ENCODE data around the gene CEP70. TPM values are rescaled to one million over a fixed set of nuclear protein-coding genes. Genes with fewer than 3 reads are reported as not detected.
"Not testable (repeated sequence)": the region's sequence is repeated elsewhere in the genome, so short reads cannot be mapped to it uniquely, and the experiment has no call there.

Gene CEP70
- total RNA-seq, 4 donors from 2014 or later = 90.6 to 154 (median 123) TPM

DNA sequence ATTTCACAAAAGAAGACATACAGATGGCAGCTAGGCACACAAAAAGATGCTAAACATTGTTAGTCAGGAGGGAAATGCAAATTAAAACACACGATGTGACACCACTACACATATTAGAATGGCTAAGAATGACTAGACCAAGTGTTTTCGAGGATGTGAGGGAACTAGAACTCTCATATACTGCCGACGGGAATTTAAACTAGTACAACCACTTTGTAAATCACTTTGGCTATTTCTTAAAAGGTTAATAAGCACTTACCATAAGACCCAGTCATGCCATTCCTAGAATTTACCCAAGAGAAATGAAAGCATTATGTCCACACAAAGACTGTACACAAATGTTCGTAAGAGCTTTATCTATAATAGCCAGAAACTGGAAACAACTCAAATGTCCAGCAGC, 5.6 kb downstream of the CEP70 start:
- Histone ChIP-seq H3K4me1 (peaks cover 0 to 5% of the 10 kb centered on the region in 2 donors), H3K27me3 (no peaks in the 10 kb centered on the region), H3K27ac (no peak overlapping the region), H3K36me3 (no peaks in the 10 kb centered on the region), H3K9me3 (no peaks in the 10 kb centered on the region), H3K4me3 (no peak overlapping the region)
- intact Hi-C loops (cut with DNase I; ENCODE audit: low total_unique reads) = no loop called here
- no peak for DNase-seq
- TF ChIP-seq, protein P1, sequence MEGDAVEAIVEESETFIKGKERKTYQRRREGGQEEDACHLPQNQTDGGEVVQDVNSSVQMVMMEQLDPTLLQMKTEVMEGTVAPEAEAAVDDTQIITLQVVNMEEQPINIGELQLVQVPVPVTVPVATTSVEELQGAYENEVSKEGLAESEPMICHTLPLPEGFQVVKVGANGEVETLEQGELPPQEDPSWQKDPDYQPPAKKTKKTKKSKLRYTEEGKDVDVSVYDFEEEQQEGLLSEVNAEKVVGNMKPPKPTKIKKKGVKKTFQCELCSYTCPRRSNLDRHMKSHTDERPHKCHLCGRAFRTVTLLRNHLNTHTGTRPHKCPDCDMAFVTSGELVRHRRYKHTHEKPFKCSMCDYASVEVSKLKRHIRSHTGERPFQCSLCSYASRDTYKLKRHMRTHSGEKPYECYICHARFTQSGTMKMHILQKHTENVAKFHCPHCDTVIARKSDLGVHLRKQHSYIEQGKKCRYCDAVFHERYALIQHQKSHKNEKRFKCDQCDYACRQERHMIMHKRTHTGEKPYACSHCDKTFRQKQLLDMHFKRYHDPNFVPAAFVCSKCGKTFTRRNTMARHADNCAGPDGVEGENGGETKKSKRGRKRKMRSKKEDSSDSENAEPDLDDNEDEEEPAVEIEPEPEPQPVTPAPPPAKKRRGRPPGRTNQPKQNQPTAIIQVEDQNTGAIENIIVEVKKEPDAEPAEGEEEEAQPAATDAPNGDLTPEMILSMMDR (IDR thresholded peaks at IDR 0.05) = no peak
- no peak for TF ChIP-seq POLR2A (IDR thresholded peaks at IDR 0.05)

DNA sequence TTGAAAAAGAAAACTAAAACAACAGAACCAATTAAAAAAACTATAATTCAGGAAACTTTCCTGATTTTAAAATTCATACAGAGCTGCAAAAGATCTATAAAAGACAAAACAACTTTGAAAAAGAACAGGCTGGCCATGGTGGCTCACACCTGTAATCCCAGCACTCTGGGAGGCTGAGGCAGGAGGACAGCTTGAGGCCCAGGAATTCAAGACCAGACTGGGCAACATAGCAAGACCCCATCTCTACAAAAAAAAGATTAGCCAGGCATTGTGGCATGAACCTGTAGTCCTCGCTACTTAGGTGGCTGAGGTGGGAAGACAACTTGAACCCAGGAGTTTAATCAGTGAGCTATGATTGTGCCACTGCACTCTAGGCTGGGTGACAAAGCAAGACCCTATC, 6.7 kb downstream of the CEP70 start:
- Histone ChIP-seq H3K27ac (no peak overlapping the region), H3K36me3 (no peaks in the 10 kb centered on the region), H3K4me3 (no peak overlapping the region), H3K27me3 (no peaks in the 10 kb centered on the region), H3K4me1 (no peaks in the 10 kb centered on the region), H3K9me3 (no peaks in the 10 kb centered on the region)
- TF ChIP-seq, protein P1 (IDR thresholded peaks at IDR 0.05) = no peak
- no peak for TF ChIP-seq POLR2A (IDR thresholded peaks at IDR 0.05)
- intact Hi-C loops (cut with DNase I; ENCODE audit: low total_unique reads) = no loop called here
- no peak for DNase-seq

DNA sequence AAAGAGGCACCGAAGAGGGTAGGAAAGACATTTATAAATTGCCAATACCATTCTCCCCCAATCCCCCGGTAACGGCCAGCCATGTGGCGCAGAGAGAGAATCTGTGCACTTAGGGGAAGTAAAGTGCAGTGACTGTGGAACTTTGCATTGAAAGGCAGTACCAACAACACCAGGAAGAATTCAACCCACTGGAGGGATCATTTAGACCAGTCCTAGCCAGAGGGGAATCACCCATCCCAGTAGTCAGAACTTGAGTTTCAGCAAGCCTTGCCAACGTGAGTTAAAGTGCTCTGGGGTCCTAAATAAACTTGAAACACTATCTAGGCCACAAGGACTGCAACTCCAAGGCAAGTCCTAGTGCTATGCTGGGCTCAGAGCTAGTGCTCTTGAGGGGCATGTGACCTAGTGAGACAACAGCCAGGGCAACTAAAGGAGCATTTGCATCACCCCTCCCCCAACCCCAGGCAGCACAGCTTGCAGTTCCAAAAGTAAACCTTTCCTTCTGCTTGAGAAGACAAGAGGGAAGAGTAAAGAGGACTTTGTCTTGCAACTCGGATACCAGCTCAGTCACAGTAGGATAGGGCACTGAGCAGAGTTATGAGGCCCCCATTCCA, 15.0 kb downstream of the CEP70 start:
- peaks cover 0 to 1% of the 10 kb centered on the region in 2 donors for H3K9me3 ChIP-seq
- no peaks in the 10 kb centered on the region for H3K36me3 ChIP-seq
- DNase-seq = no peak
- no peak for TF ChIP-seq POLR2A (IDR thresholded peaks at IDR 0.05)
- TF ChIP-seq, protein P1 (IDR thresholded peaks at IDR 0.05) = no peak
- no peak overlapping the region for H3K27ac ChIP-seq
- no peaks in the 10 kb centered on the region for H3K27me3 ChIP-seq
- H3K4me1 ChIP-seq = no peaks in the 10 kb centered on the region
- no peak overlapping the region for H3K4me3 ChIP-seq
- intact Hi-C loops (cut with DNase I; ENCODE audit: low total_unique reads) = no loop called here

DNA sequence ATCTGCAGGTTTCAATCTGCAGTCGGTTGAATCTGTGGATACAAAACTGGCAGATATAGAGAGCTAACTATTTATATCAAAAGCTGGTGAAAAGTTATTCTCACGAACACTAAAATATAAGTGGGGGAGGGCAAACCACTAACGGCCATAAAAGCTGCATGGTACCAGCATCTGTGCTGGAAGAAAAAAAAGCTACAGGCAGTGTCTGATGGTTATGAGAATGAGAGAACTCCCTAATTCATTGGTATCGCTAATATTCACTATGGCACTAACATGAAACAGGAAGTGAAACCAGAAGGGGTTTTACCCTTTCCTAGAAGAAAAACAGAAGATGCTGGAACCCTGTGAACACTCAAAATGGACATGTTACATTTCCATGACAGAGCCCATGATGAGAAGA, 15.9 kb downstream of the CEP70 start:
- Histone ChIP-seq H3K27ac (no peak overlapping the region), H3K27me3 (no peaks in the 10 kb centered on the region), H3K9me3 (peaks cover 0 to 10% of the 10 kb centered on the region in 2 donors), H3K36me3 (no peaks in the 10 kb centered on the region), H3K4me1 (no peaks in the 10 kb centered on the region), H3K4me3 (no peak overlapping the region)
- intact Hi-C loops (cut with DNase I; ENCODE audit: low total_unique reads) = no loop called here
- TF ChIP-seq, protein P1 (IDR thresholded peaks at IDR 0.05) = no peak
- TF ChIP-seq POLR2A (IDR thresholded peaks at IDR 0.05) = no peak
- DNase-seq = no peak

DNA sequence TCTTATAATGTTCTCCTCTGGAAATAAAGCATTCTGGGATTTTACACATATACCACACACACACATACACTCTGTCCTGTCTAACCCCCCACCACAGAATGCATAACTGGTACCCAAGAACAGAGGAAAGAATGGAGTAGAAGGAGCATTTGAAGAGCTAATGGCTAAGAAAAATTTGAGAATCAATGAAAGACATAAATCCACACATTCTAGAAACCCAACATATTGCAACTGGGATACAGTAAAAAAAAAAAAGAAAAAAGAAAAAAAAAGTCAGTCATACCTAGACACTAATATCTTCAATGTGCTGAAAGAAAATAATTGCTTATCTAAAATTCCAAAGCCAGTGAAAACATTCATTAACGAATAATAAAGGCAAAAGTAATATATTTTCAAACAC, 20.9 kb downstream of the CEP70 start:
- intact Hi-C loops (cut with DNase I; ENCODE audit: low total_unique reads) = no loop called here
- H3K9me3 ChIP-seq = peaks cover 0 to 12% of the 10 kb centered on the region in 2 donors
- DNase-seq = no peak

DNA sequence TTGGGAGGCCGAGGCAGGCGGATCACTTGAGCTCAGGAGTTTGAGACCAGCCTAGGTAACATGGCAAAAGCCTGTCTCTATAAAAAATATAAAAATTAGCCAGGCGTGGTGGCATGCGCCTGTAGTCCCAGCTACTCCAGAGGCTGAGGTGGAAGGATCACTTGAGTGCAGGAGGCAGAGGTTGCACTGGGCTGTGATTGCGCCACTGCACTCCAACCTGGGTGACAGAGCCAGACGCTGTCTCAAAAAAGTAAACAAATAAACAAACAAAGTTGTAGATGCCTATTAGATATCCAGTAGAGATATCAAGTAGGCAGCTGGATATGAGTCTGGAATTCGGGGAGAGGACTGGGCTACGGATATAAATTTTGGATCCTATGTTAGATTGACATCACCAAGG, 24.4 kb downstream of the CEP70 start:
- H3K4me1 ChIP-seq; H3K27me3 ChIP-seq; intact Hi-C loops (cut with DNase I; ENCODE audit: low total_unique reads); H3K36me3 ChIP-seq; H3K27ac ChIP-seq; DNase-seq; H3K4me3 ChIP-seq: not testable (repeated sequence)
- peaks cover 0 to 12% of the 10 kb centered on the region in 2 donors for H3K9me3 ChIP-seq

More for the DNA sequence above, 20.9 kb downstream of the CEP70 start:
- TF ChIP-seq, protein P1 (IDR thresholded peaks at IDR 0.05) = no peak
- TF ChIP-seq POLR2A (IDR thresholded peaks at IDR 0.05) = no peak
- no peak overlapping the region for H3K4me3 ChIP-seq
- no peaks in the 10 kb centered on the region for H3K4me1 ChIP-seq
- H3K27me3 ChIP-seq = no peaks in the 10 kb centered on the region
- no peak overlapping the region for H3K27ac ChIP-seq
- H3K36me3 ChIP-seq = no peaks in the 10 kb centered on the region
